ENCODE measurements around the gene PRKCB. TPM values are rescaled to one million over a fixed set of nuclear protein-coding genes. Genes with fewer than 3 reads are reported as not detected.

The PRKCB gene
- total RNA-seq, 1 donor from 2014 or later, result 0.38 TPM

GRCh38 chr16:24198807-24199533 is 363.2 kb downstream of the PRKCB start:
- Mint-ChIP-seq H3K9me3 (no peaks in the 10 kb centered on the region), H3K36me3 (no peaks in the 10 kb centered on the region), H3K27ac (no peak overlapping the region), H3K4me3 (no peak overlapping the region), H3K27me3 (ENCODE audit: low read depth) (peaks cover 31% of the 10 kb centered on the region), H3K4me1 (peaks cover 6% of the 10 kb centered on the region)
- no peak for TF ChIP-seq CTCF (IDR thresholded peaks at IDR 0.05; ENCODE audit: unreplicated experiment)
- no peak for DNase-seq (ENCODE audit: low spot score in 2 of 2, unreplicated experiment in 2 of 2)

- peaks cover 7% of the 10 kb centered on the region for H3K4me1 Mint-ChIP-seq
- H3K27me3 Mint-ChIP-seq (ENCODE audit: low read depth), result peaks cover 43% of the 10 kb centered on the region
- H3K9me3 Mint-ChIP-seq, result no peaks in the 10 kb centered on the region
- H3K36me3 Mint-ChIP-seq, result no peaks in the 10 kb centered on the region
- TF ChIP-seq CTCF (IDR thresholded peaks at IDR 0.05; ENCODE audit: unreplicated experiment), result no peak
- no peak for DNase-seq (ENCODE audit: low spot score in 2 of 2, unreplicated experiment in 2 of 2)
- H3K4me3 Mint-ChIP-seq, result no peak overlapping the region
- H3K27ac Mint-ChIP-seq, result no peak overlapping the region
Measured at GRCh38 chr16:24203675-24204074, 367.9 kb downstream of the PRKCB start.

GRCh38 chr16:24204150-24204665 is 368.4 kb downstream of the PRKCB start:
- Mint-ChIP-seq H3K27ac (no peak overlapping the region), H3K4me3 (no peak overlapping the region), H3K9me3 (no peaks in the 10 kb centered on the region), H3K27me3 (ENCODE audit: low read depth) (peaks cover 45% of the 10 kb centered on the region), H3K36me3 (no peaks in the 10 kb centered on the region), H3K4me1 (peaks cover 3% of the 10 kb centered on the region)
- no peak for DNase-seq (ENCODE audit: low spot score in 2 of 2, unreplicated experiment in 2 of 2)
- TF ChIP-seq CTCF (IDR thresholded peaks at IDR 0.05; ENCODE audit: unreplicated experiment), result no peak

- no peak for TF ChIP-seq CTCF (IDR thresholded peaks at IDR 0.05; ENCODE audit: unreplicated experiment)
- Mint-ChIP-seq H3K36me3 (no peaks in the 10 kb centered on the region), H3K4me3 (no peak overlapping the region), H3K9me3 (no peaks in the 10 kb centered on the region), H3K27ac (no peak overlapping the region), H3K4me1 (peaks cover 1% of the 10 kb centered on the region), H3K27me3 (ENCODE audit: low read depth) (peaks cover 59% of the 10 kb centered on the region)
- DNase-seq (ENCODE audit: low spot score in 2 of 2, unreplicated experiment in 2 of 2), result no peak
Measured at GRCh38 chr16:24206926-24207325, 371.1 kb downstream of the PRKCB start.

- DNase-seq (ENCODE audit: low spot score in 2 of 2, unreplicated experiment in 2 of 2), result no peak
- no peak overlapping the region for H3K4me3 Mint-ChIP-seq
- H3K27me3 Mint-ChIP-seq (ENCODE audit: low read depth), result peaks cover 61% of the 10 kb centered on the region
- H3K9me3 Mint-ChIP-seq, result no peaks in the 10 kb centered on the region
- no peak overlapping the region for H3K27ac Mint-ChIP-seq
- TF ChIP-seq CTCF (IDR thresholded peaks at IDR 0.05; ENCODE audit: unreplicated experiment), result no peak
- H3K36me3 Mint-ChIP-seq, result no peaks in the 10 kb centered on the region
- H3K4me1 Mint-ChIP-seq, result peaks cover 1% of the 10 kb centered on the region
Measured at GRCh38 chr16:24208710-24209109, 372.9 kb downstream of the PRKCB start.

All from mesothelial cell of epicardium (in vitro differentiated cells).